M059J (cell line): Measurements from ENCODE around the gene PAX8. TPM values are rescaled to one million over a fixed set of nuclear protein-coding genes. Genes with fewer than 3 reads are reported as not detected.
A peak's percentile ranks its signal among the peaks of the same experiment; 100 is the strongest.

Experiments used
- DNase-seq: peaks from one replicate; pipeline ENCODE4 v3.0.0-alpha.2; 2012; ENCODE audit warnings: low read depth
- total RNA-seq: library from RNA; depleted of rRNA; stranded (reverse); fragments of >200 nt; shearing (Covaris generic); gene quantifications from 2 replicates; pipeline ENCODE4 v1.2.3, GENCODE V29; 2014

The PAX8 gene
- total RNA-seq, 1 experiment from 2014 or later, result 5.2 TPM

DNA sequence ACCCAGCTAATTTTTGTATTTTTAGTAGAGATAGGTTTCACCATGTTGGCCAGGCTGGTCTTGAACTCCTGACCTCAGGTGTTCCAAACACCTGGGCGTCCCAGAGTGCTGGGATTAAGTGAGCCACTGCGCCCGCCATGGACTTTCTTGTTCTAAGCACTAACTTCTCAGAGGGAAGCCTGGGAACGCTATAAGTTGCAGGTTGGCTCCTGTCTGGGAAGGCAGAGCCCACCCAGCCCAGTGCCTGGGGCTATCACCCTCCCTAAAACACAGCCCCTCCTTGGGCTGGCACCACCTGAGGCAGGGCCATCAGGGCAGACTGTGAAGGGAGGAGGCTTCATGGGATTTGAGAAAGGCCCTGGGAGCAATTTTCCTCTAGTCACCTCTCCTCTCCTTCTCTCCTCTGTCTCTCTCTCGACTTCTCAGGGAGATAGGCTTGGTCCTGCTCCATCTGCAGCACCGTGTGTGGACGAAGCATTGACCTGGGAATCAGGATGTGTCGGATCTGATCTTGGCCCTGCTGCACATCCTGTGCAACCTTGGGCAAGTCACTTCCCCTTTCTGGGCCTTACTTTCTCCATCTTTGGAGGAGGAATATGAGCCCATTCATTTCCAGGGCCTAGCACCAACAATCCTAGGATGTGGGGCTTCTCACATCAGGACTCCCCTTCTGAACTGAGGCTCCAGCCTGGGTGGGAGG lies 94.0 kb downstream of the PAX8 start:
- no peak for DNase-seq

DNA sequence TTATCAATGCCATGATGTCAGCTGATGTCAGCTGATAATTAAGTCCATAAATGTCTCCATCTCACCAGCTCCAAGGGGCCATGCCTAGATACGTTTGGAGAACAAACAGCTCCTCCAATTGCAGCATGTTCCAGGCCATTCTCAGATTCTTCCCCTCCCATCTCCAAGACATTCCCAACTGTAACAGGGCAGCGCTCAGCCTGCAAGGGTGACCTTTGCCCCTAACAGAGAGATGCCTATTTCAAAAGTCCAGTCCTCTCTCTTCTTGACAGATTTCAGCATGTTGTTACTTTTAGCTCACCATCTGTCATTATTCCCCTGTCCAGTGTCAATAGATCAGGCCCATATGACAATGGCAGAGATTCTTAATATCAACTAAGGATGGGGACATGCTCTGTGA lies 95.0 kb downstream of the PAX8 start:
- DNase-seq, result no peak

DNA sequence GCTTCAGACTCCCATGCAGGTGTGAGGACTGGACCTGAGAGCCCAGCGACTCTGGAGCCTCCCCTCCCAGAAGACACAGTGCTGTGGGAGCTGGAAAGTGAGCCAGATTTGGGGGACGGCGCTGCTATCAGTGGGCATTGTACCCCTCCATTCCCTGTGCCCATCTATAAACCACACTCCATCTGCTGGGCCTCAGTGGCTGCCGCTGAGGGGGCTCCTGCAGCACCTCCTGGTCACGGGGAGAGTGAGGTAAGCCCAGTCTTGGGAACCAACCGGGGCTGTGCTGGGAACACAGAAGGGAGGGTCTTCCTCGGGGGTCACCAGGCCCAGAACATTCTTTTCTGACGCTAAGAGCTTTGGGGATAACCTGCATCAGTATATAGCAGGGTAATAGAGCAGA lies 95.5 kb downstream of the PAX8 start:
- no peak for DNase-seq

DNA sequence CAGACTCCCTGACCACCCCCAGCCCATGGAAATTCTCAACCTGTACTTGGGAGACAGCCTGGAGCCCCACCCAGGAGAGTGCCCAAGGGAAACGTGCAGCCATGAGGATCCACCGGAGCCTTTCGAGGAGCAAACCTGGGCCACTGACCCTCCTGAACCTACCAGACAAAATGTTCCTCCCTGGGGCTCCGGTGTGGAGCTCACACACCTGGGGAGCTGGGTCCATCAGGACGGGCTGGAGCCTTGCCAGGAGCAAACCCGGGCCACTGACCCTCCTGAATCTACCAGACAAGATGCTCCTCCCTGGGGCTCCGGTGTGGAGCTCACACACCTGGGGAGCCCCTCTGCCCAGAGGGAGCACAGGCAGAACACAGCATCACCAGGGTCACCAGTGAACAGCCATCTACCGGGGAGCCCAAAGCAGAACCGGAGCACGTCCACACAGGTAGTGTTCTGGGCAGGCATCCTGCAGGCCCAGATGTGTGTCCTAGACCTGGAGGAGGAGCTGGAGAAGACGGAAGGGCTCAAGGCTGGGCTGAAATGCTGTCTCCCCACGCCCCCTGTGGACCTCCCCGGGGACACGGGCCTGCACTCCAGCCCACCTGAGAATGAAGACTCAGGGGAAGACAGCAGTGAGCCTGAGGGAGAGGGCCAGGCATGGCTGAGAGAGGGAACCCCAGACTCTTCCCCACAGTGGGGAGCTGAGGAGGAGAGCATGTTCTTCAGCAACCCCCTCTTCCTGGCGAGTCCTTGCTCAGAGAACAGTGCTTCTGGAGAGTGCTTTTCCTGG lies 96.1 kb downstream of the PAX8 start:
- DNase-seq, result no peak

DNA sequence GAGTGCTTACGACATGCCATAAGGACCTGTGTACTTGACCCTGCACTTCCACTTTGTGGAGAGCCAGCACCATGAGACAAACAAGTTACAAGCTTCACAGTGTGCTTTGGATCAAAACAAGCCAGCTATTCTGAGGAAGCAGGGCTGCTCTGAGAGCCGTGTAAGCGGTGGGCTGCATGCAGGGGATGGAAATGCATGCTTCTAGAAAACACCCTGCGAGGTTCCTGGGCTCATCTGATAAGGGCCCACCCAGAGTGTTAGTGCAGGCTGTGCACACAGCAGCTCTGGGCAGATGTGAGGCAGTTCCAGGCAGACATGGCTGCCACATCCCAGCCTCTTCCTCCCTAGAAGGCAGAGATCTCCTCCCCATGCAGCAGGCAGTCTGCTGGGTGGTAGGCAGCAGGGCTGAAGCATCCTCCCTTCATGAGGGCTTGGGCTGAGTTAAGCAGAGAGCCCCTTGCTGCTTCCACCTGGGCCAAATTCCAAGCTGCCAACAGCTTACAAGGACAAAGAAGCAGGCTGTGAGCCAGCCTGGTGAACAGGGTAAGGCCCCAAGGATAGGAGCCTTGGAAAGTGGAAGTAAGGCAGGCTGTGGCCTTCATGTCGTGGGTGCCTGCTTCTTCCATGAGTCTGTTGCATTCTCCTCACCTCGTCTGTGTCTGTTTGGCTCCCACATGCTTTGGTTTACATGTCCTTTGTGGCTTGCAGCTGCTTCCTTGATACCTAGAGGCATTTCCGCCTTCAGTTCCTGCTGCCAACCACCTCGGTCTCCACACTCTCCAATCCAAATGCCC lies 97.3 kb downstream of the PAX8 start:
- peak; percentile 14 for DNase-seq

DNA sequence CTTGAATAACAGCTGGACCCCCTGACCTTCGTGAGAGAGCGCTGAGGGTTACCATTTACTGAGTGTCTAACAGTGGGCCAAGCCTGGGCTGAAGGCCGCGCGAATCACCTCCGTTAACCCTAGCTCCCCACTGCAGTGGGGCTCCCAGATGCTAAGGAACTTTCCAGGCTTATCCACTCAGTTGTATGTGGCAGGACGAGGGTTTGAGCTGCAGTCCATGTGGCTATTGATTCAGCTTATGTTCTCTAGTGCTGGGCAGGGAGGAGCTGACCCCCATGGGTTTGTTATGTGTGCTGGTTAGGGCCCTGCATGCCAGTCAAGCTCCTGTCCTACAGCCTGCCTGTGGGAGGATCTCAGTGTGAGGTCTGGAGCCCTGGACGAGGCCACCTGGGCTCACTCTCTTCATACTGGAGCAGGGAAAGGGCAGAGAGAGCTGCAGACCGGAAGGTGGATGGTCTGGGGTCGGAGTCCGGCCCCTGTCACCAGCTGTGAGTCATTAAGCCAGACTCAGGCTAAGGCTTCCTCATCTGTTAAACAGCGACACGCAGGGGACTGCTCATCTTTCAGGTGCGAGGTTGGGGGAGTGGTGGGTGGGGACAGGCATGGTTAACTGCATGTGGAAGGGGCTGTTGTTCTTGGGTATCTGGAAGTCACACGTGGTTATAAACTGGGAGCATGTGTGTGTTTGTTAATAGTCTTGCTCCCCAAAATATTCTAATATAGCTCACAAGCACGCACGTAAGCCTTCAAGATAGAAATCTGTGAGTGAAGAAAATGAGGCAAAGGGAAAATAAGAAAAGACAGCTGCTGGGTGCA lies 98.4 kb downstream of the PAX8 start:
- no peak for DNase-seq

DNA sequence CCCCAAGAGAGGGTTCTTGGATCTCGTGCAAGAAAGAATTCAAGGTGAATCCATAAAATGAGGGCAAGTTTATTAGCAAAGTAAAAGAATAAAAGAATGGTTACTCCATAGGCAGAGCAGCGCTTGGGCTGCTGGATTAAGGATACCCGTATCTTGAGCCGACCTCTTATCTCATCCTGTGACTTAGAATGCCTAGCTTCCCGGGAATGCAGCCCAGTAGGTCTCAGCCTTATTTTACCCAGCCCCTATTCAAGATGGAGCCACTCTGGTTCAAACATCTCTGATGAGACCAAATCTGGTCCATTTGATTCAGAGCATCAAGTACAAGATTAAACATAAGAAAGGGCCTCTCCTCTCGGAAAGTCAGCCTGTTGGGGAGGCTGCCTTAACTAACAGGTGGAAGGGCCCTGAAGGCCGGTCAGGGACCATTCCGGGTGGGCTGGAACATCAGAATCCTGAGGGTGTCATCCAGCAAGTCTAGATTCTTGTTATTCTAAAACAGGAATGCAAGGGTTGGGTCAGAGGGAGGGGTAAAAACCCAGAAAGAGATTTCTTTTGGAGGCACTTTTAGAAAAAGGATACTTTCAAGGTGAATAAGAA lies 99.2 kb downstream of the PAX8 start:
- DNase-seq, result no peak

DNA sequence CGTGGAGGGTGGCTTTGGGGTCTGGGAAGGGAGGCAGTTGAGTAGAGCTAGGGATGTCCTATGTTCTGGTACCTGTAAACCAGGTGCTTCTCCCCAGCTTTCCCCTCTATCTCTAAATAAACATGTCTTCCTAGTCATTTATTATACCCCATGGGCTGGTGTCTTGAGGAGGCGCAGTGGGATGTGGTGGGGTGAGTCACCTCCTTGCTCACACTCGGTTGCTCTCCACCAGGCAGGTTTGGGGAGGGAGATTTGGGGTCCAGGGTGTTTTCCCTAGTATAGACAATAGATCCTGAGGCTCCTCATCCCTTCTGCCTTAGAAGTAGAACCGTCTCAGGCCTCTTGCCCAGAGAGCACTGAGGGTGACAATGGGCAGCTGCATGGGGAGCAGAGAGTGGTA lies 99.8 kb downstream of the PAX8 start:
- no peak for DNase-seq

DNA sequence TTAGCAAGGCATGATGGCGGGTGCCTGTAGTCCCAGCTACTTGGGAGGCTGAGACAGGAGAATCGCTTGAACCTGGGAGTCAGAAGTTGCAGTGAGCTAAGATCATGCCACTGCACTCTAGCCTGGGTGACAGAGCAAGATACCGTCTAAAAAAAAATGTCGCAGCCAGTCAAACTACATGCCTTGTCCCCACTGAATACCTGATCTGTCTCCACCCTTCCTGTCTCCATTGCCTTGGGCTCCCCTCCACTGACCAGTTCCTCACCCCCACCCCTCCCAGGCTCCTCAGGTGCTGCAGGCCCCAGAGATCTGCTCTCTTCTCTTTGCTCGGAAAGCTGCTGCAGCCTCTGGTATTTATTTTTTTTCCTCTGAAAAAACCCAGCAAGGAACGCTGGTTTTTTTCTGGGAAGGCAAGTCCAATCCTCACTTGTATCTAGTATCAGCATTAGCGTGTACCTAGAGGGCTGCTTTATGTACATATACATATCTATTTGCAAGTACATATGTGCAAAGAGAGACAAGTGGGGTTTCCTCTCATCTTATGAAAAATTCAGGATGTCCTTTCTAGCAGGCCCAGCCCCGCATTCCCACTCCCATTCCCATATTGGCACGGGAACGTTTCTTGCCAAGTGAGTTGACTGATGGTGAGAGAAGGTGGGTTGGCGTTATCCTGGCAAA lies 100.5 kb downstream of the PAX8 start:
- DNase-seq, result no peak

DNA sequence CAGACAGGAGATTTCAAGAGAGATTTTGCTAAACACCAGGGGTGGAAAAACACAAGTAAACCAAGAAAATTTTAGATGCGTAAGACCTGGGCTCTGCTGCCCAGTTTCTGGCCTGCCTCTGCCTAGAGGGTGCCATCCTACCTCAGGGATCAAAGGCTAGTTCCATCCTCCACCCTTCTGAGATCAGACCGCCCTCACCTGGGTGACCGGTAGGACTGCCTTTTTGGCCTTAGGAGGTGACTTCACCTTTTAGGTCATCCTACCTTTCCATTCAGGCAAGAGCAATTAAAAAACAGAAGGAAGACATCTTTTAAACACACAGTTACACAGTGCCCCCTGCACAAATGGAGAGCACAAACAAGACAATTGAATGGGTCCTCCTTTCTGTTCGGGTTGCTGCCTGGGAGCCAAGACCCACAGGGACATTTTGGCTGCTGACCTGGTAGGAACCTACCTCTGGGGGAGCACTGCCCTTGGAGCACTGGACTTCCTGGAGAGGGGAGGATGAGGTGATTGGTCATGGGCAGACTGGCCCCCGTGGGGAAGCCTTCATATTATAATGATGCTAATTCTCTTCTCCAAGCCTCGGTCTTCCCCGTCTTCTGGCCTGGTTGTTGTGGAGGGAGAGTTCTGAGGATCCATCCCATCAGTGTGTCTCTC lies 101.9 kb downstream of the PAX8 start:
- DNase-seq, result no peak

DNA sequence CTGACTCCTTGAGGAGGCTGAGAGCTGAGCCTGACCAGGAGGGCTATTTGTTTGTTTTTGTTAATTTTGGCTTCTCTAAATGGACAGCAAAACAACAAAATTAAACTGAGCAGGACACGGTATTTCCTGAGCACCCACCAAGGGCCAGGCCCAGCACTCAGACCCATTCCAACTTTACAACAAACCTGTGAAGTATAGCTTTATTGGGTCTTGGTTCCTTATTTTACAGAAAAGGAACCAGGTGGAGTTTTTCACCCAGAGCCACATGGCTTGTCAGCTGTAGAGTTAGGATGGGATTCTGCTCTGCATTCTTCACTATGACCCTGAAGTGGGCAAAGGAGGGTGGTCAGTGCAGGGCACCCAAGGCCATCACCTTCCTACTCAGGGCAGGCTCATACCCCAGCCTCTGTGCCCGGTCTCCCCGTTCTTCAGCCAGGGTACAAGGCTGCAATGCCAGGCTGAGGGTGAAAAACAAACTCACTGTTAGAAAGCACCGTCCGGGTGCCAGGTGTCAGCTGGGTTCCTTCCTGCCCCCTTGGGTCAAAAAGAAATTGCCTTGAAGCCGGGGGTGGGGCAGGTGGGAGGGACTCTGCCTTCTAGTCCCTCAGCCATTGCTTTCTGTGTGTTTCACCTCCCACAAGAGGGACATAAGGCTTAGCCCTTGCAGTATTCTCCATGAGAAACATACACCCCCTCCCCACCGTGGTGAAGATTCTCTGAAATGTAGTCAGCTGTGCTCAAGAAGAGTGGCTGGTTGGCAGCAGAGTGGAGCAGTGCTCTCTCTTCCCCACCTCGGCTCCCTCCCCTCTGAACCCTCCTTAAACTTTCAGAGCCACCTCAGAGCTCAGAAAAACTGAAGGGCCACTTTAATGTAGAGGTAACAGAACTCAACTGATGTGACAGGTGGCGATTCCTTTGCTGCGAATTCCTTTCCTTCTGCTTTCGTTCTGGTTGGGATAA lies 102.7 kb downstream of the PAX8 start:
- no peak for DNase-seq

DNA sequence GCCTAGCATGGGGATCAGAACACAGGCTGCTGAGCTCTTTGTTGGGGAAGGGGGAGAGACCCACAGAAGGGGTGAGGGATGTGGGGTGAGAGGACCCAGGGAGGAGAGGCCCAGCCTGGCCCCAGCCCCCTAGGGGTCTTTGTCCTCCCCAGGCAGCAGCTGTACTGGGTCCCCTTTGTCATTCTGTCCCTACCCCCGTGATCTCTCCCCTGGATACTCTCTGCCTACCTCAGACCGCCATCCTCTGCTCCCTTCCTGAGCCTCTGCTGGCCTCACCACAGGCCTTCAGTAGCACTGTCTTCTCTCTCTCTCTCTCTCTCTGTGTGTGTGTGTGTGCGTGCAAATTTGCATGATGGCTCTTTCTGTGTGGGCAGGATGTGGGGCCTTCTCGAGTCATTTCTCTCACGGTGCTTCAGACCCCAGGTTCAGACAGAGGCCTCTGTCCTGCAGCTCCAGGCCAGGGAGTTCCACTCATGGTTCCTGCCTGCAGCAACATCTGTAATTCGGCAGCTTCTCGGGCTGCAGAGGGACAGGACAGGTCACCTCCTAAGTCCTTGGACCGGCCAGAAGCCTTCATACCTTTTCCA lies 103.6 kb downstream of the PAX8 start:
- no peak for DNase-seq

DNA sequence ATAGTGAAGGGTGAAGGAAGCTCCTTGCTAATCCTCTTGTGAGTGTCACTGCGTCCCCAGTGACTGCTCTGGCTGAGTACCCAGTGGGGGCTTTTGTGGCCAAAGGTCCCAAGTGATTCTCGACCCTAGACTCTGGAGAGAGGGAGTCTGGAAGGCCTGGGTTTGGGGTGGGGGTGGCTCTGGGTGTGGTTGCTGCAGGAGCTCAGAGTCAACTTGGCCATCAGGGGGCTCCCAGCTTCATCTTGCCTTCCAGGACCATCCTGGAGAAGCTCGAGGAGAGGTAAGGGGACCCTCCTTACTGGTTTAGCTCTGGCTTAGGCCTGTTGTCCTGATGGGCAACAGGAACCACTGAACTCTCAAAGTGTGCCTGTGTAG lies 104.4 kb downstream of the PAX8 start:
- no peak for DNase-seq

DNA sequence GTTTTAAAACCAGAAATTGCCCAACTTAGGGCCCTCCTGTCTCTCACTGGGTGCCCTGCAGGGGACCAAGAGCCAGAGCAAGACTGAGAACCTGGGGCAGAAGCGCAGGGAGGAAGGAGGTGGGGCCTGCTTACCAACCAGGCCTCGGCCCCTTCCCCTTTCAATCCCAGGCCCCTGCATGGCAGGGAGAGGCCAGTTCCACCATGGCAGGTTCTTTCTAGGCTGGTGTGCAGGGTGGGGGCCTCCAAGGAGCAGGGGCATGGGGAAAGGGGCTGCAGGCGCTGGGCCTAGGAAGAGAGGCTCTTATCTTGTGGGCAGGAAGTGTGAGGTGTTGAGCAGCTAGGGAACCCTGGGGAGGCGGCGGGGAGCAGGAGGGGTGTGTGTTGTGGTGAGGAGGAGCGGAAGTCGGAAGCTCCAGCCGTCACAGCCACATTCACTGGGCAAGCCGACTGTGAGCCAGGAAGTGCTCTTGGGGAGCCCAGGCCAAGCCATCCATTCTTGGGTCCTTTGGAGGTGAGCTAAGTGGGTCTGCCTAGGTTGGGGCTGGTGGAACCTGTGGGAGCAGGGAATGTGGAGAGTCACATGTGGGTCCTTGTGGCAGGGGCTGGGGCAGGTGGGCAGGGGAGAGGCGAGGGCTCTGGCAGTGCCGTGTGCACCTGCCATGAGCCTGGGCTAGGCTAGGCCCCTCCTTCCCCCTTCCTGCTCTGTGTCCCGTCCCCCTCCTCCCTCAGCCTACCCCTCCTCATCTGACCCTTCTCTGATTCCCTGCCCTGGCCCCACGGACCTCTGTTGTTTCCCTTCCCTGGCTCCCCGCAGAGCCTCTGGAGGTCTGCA lies 105.0 kb downstream of the PAX8 start, which contains the start of gene PSD4:
PSD4 (plus strand) TSS at position 430 of the 834 bp plus-strand sequence. CDS start 8,486 bp downstream, outside the sequence.
- DNase-seq, result no peak

DNA sequence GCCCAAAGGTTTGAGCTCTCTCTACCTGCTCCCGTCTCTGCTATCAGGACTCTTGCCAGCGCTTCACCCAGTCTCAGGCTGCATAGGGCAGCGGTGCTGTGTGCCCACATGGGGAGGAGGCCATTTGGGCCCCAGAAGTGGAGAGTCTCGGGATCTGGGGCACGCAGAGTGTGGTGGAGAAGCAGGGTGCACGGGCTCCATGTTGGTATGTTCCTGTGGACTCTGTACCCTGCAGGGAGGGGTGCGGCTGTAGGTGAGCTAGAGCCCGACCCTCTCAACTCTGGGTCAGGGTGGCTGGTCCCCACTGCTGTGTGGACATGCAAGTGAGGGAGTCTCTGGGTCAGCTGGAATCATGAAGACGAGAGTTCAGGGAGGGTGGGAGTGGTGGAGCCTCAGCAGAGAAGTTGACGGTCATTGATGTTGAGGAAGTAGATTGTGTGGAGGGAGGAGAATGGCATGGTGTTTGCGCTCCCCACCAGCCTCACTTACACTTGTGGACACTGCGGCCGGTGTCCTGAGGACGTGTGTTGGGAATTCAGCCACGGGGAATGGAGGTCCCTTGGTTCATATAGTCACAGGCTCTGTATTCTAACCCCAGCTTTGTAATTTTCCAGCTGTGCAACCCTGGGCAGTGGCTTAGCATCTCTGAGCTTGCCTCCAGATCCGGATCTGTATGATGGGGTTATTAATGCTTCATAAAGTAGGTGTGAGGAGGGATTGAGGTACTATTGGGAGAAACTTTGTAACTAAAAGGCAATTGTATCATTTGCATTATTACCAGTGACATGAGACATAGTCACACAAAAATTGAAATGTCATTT lies 105.8 kb downstream of the PAX8 start:
- no peak for DNase-seq

DNA sequence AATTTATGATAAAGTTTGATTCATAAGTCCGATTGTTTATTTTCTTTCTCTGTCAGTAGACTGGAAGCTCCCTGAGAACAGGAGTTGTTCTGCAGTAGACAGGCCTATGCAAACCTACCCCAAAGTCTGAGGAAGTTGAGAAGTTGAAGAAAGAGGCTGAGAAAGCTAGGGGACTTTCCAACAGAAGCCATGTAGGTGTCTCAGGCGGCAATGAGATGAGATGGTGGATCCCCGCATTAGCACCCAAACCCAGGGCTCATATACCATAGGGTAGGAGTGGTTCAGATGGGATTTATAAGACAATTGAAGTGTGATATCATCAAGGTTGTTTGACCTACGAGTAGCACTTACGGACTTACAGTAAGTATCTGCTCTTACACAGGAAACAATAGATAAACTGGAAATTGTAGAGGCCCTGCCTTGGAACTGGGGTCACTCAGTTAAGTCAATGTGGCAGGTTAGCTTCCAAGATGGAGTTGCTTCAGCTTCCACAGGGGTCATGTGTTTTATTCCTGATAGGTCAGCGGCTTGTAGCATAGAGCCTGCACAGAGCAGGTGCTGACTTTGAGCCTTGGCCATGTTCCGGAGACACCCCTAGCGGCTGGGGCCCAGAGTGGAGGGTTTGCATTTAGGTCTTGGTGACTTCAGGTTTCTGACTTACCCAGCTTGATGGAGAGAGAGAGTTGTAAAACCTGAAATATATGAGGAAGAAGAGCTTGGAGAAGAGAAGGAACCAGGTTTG lies 107.2 kb downstream of the PAX8 start:
- no peak for DNase-seq
